ENCODE measurements around the gene ATAD5. TPM values are rescaled to one million over a fixed set of nuclear protein-coding genes. Genes with fewer than 3 reads are reported as not detected.
"Not testable (repeated sequence)": the region's sequence is repeated elsewhere in the genome, so short reads cannot be mapped to it uniquely, and the experiment has no call there.

Gene ATAD5
- total RNA-seq, 1 donor from 2014 or later, result 0.50 TPM

GRCh38 chr17:30819971-30820705 lies 11.6 kb upstream of the ATAD5 start:
- intact Hi-C loops (cut with micrococcal nuclease), result no loop called here
- ATAC-seq (no peak), DNase-seq (no peak)

- intact Hi-C loops (cut with micrococcal nuclease), result no loop called here
- ATAC-seq, result no peak
- no peak for DNase-seq
Observed at GRCh38 chr17:30821871-30822723, 9.7 kb upstream of the ATAD5 start.

DNA sequence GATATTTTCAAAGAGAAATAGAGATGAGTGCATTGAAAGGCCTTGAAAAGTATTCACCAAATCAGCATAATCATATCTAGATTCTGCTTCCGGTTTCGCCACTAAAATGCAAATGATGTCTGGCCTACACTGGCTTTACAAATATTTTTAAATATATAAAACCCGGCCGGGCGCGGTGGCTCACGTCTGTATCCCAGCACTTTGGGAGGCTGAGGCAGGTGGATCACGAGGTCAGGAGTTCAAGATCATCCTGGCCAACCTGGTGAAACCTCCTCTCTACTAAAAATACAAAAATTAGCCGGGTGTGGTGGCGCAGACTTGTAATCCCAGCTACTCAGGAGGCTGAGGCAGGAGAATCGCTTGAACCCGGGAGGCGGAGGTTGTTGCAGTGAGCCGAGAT lies 8.8 kb upstream of the ATAD5 start:
- intact Hi-C loops (cut with micrococcal nuclease); ATAC-seq; DNase-seq: not testable (repeated sequence)

DNA sequence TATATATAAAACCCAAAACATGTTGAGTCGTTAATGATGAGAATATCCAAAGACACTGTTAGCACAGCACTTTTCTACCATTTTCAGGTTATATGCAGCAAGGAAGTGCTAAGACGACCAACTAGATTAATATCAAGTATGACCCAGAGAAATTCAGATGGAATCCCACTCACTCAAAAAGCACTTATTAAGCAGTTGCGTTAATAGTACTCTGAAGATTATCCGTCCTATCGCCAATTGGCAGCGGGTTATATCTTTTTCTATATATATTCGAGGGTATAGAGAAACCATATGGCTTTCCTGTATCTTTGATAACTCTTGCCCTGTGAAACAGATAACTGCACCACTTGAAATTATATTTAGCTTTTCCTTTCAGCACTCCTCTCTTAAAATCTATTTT lies 8.3 kb upstream of the ATAD5 start:
- DNase-seq, result no peak
- intact Hi-C loops (cut with micrococcal nuclease), result no loop called here
- no peak for ATAC-seq

DNA sequence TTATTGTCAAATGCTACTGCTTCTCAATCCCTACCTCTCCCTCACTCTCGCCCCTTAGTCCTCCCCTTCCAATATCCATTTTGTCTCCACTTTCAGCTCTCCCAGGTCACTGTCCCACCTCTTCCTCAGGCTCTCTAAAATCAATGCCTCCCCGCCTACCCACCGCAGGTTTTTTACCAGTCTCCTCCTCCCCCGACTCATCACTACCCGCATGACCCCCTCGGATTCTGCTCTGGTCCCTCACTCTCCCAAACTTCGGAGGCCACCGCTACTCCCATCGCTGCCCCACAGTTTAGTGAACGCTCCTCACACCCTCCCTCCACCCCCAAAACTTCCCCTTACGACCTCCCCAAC lies 7.8 kb upstream of the ATAD5 start:
- intact Hi-C loops (cut with micrococcal nuclease), result no loop called here
- ATAC-seq, result peak; percentile 25

DNA sequence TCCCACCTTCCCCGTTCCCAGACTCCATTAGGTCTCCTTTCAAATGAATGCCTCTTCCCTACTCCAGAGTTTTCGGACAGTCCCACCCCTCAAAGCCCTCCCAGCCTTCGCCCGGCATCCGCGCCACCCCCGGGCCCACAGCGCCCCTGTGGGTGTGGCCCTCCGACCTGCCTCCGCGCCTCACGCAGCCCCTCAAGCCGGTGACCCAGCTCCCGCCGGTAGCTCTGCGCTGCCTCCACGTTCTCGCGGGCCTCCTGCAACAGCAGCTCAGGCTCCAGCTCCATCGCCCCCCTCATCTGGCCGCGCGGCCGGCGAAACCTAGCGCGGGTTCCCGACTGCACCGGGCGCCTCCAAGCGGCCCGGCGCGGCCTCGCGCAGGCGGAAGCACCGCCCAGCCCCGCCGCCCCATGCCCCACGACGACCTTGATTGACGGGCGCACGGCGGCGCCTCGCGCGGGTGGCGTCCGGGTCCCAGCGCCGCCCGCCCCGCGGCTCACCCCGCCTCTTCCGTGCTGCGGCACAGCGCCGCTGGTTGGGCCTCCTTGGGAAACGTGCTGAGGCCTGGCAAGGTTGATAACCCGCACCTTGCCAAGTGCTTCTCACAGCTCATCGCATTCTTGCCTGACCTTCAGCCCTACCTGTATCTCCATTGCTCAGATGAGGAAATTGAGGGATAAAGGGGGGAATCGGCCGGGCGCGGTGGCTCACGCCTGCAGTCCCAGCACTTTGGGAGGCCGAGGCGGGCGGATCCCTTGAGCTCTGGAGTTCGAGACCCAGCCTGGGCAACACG lies 7.2 kb upstream of the ATAD5 start, which contains the start of gene CRLF3:
Gene CRLF3, minus strand, starts transcription at position 337 of the 790 bp plus-strand sequence. Its CDS starts 41 bp downstream, at position 296.
- intact Hi-C loops (cut with micrococcal nuclease), result no loop called here
- peak; percentile 99 for ATAC-seq

More for the DNA sequence above, 7.8 kb upstream of the ATAD5 start:
- no peak for DNase-seq

DNA sequence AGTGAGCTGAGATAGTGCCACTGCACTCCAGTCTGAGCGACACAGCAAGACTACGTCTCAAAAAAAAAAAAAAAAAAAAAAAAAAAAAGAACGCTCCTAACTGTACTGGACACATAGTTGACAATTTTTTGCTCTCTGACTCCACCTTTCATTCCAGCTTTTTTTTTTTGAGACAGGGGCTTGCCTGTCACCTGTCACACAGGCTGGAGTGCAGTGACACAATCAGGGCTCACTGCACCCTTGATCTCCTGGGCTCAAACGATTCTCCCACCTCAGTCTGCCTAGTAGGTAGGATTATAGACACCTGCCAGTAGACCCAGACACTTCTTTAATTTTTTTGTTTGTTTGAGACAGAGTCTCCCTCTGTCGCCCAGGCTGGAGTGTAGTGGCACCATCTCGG lies 4.7 kb upstream of the ATAD5 start:
- DNase-seq, result no peak
- intact Hi-C loops (cut with micrococcal nuclease), result no loop called here
- no peak for ATAC-seq

More for the DNA sequence above, 7.2 kb upstream of the ATAD5 start, which contains the start of gene CRLF3:
- peak; percentile 95 for DNase-seq

DNA sequence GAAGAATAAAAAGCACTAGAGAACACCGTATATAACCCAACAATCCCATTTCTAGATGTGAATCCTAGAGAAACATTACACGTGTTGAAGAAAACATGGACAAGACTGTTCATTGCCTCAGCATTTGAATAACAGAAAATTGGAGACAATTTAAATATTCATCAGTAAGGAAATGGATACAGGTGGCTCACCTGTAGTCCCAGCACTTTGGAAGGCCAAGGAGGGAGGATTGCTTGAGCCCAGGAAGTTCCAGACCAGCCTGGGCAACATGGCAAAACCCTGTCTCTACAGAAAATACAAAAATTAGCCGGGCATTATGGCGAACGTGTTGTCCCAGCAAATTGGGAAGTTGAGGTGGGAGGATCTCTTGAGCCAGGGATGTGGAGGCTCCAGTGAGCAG lies 2.7 kb upstream of the ATAD5 start:
- intact Hi-C loops (cut with micrococcal nuclease), result no loop called here
- DNase-seq (no peak), ATAC-seq (no peak)

DNA sequence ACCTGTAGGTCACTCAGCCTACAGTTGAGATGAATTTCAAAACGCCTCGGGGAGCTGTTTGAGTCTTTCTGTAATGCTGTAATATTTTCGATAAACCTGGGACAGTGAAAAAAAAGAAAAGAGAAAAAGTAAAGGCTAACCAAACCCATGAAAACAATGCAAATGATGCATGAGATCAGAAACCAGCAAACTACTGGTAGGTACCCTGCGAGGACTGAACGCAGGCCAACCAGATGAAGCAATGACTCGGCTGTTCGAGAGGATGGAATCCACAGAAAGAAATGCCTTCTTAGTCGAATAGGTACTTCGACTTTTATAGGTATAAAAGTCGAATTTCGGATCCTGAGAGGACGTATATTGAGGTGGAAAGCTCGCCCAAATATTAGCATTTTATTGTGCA lies 509 bp upstream of the ATAD5 start:
- ATAC-seq, result peak; percentile 42
- intact Hi-C loops (cut with micrococcal nuclease), result no loop called here
- no peak for DNase-seq

- no peak for ATAC-seq
Observed at GRCh38 chr17:30832438-30833124, 815 bp downstream of the ATAD5 start.

GRCh38 chr17:30838202-30838807 lies 6.5 kb downstream of the ATAD5 start:
- DNase-seq (no peak), ATAC-seq (no peak)
- intact Hi-C loops (cut with micrococcal nuclease), result no loop called here

More at GRCh38 chr17:30832438-30833124, 815 bp downstream of the ATAD5 start:
- intact Hi-C loops (cut with micrococcal nuclease), result no loop called here
- no peak for DNase-seq

DNA sequence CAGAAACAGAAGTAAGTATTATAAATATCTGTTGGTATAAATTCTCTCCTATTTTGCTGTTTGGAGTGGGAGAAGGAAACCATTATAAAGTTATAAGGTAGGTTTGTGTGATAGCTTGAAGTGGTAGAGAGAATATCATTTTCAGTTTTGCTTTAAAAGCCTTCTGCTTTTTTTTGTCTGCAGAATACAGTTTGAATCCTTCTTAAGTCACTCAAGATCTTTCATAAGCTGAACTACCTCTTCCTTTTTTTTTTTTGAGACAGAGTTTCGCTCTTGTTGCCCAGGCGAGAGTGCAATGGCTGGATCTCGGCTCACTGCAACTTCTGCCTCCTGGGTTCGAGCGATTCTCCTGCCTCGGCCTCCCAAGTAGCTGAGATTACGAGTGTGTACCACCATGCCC lies 9.0 kb downstream of the ATAD5 start:
- no peak for DNase-seq
- intact Hi-C loops (cut with micrococcal nuclease), result no loop called here
- ATAC-seq, result no peak

- intact Hi-C loops (cut with micrococcal nuclease), result no loop called here
- DNase-seq, result no peak
- ATAC-seq, result no peak
Observed at GRCh38 chr17:30848021-30848420, 16.3 kb downstream of the ATAD5 start.

GRCh38 chr17:30854146-30854545 lies 22.4 kb downstream of the ATAD5 start:
- ATAC-seq, result no peak
- no peak for DNase-seq
- intact Hi-C loops (cut with micrococcal nuclease), result no loop called here

DNA sequence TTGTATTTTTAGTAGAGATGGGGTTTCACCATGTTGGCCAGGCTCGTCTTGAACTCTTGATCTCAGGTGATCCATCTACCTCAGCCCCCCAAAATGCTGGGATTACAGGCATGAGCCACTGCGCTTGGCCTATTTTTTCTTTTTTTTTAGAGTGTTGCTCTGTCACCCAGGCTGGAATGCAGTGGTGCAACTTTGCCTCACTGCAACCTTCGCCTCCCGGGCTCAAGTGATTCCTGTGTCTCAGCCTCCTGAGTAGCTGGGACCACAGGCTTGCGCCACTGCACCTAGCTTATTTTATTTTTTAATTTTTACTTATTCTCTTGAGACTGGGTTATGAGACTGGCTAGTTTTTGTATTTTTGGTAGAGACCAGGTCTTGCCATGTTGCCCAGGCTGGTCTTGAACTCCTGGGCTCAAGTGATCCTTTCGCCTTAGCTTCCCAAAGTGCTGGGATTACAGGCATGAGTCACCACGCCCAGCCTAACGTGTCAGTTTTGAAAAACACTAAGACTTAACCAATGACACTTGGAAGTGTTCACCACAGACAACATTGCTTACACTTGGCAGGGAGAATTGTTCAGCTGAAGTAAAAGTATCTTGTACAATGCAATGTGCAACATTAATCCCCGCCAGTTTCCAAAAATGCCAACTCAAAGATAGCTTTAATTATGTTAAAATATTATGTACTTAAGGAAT lies 26.9 kb downstream of the ATAD5 start:
- intact Hi-C loops (cut with micrococcal nuclease), result no loop called here
- no peak for ATAC-seq
- DNase-seq, result no peak

DNA sequence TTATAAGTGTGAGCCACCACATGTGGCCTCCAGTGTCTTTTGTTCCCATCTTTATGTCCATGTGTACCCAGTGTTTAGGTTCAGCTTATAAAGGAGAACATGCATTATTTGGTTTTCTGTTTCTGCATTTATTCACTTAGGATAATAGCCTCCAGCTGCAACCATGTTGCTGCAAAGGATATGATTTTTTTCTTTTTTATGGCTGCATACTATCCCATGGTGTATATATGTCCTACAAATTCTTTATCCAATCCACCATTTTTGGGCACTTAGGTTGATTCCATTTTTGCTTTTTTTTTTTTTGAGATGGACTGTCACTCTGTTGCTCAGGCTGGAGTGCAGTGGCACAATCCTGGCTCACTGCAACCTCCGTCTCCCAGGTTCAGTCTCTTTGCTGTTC lies 32.9 kb downstream of the ATAD5 start:
- intact Hi-C loops (cut with micrococcal nuclease), result no loop called here
- ATAC-seq (no peak), DNase-seq (no peak)

GRCh38 chr17:30869005-30869404 lies 37.2 kb downstream of the ATAD5 start:
- DNase-seq (no peak), ATAC-seq (no peak)
- intact Hi-C loops (cut with micrococcal nuclease), result no loop called here

DNA sequence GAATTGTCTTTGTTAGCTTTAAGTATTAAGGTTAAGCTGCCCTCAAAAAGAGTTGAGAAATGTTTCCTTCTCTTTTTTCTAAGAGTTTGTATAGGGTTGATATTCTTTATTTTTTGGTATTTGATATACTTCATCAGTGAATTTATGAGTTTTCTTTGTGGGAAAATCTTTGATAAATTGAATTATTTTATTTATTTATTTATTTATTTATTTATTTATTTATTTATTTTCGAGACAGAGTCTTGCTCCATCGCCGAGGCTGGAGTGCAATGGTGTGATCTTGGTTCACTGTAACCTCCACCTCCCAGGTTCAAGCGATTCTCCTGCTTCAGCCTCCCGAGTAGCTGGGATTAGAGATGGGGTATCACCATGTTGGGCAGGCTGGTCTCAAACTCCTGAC lies 54.4 kb downstream of the ATAD5 start:
- DNase-seq (no peak), ATAC-seq (no peak)
- intact Hi-C loops (cut with micrococcal nuclease), result no loop called here

Data from left ventricle myocardium superior (tissue), 1 donor.